Measurements from ENCODE around the gene SPOUT1. TPM values are rescaled to one million over a fixed set of nuclear protein-coding genes. Genes with fewer than 3 reads are reported as not detected.

SPOUT1 gene
- total RNA-seq, 4 donors from 2014 or later, result 4.4 to 34.2 (median 17.3) TPM

- Histone ChIP-seq H3K4me3 (no peak overlapping the region), H3K27me3 (no peaks in the 10 kb centered on the region), H3K4me1 (no peaks in the 10 kb centered on the region), H3K27ac (no peak overlapping the region), H3K36me3 (no peaks in the 10 kb centered on the region), H3K9me3 (no peaks in the 10 kb centered on the region)
- no peak for TF ChIP-seq POLR2A (IDR thresholded peaks at IDR 0.05)
- no peak for TF ChIP-seq CTCF (IDR thresholded peaks at IDR 0.05)
- intact Hi-C loops (cut with DNase I; ENCODE audit: low total_unique reads), result no loop called here
- DNase-seq, result no peak
Observed at GRCh38 chr9:128774804-128775203, 54.8 kb downstream of the SPOUT1 start.

GRCh38 chr9:128773049-128773448, 56.5 kb downstream of the SPOUT1 start:
- intact Hi-C loops (cut with DNase I; ENCODE audit: low total_unique reads), result no loop called here
- no peak overlapping the region for H3K27ac ChIP-seq
- no peaks in the 10 kb centered on the region for H3K9me3 ChIP-seq
- H3K4me3 ChIP-seq, result no peak overlapping the region
- H3K4me1 ChIP-seq, result no peaks in the 10 kb centered on the region
- TF ChIP-seq CTCF (IDR thresholded peaks at IDR 0.05) (no peak), POLR2A (IDR thresholded peaks at IDR 0.05) (no peak)
- DNase-seq, result no peak
- H3K27me3 ChIP-seq, result no peaks in the 10 kb centered on the region
- no peaks in the 10 kb centered on the region for H3K36me3 ChIP-seq

- H3K36me3 ChIP-seq, result no peaks in the 10 kb centered on the region
- DNase-seq, result peak; percentile 90 to 91
- H3K4me3 ChIP-seq, result peak within 1 kb of the TSS; percentile 94 to 95
- TF ChIP-seq CTCF (IDR thresholded peaks at IDR 0.05) (peak in 3 of 4 experiments; percentile 3 to 38 (median 6)), POLR2A (IDR thresholded peaks at IDR 0.05) (peak; percentile 76 to 81)
- H3K9me3 ChIP-seq, result no peaks in the 10 kb centered on the region
- intact Hi-C loops (cut with DNase I; ENCODE audit: low total_unique reads), result no loop called here
- H3K27ac ChIP-seq, result peak within 1 kb of the TSS; percentile 90 to 91
- H3K27me3 ChIP-seq, result no peaks in the 10 kb centered on the region
- H3K4me1 ChIP-seq, result no peaks in the 10 kb centered on the region
Observed at GRCh38 chr9:128771745-128772519, 57.7 kb downstream of the SPOUT1 start, which contains the start of gene ZER1. Gene ZER1, minus strand, starts transcription at chr9:128771927. Its CDS starts 16,362 bp downstream, at chr9:128755565.

- no peaks in the 10 kb centered on the region for H3K36me3 ChIP-seq
- H3K27ac ChIP-seq, result peak overlapping the region; percentile 90 to 91
- TF ChIP-seq CTCF (IDR thresholded peaks at IDR 0.05) (no peak), POLR2A (IDR thresholded peaks at IDR 0.05) (no peak)
- intact Hi-C loops (cut with DNase I; ENCODE audit: low total_unique reads), result no loop called here
- H3K27me3 ChIP-seq, result no peaks in the 10 kb centered on the region
- peak overlapping the region; percentile 94 to 95 for H3K4me3 ChIP-seq
- no peaks in the 10 kb centered on the region for H3K9me3 ChIP-seq
- no peak for DNase-seq
- H3K4me1 ChIP-seq, result no peaks in the 10 kb centered on the region
Observed at GRCh38 chr9:128771094-128771721, 58.4 kb downstream of the SPOUT1 start.
